K562 (cell line): Measurements from ENCODE around the gene KCTD17. TPM values are rescaled to one million over a fixed set of nuclear protein-coding genes. Genes with fewer than 3 reads are reported as not detected.
A peak's percentile ranks its signal among the peaks of the same experiment; 100 is the strongest.

Source experiments
- ATF1 ChIP-seq, 2 experiments: fragments of 450-650 bp in 1 of 2; IDR thresholded peaks; 2 replicates each; pipeline ENCODE4 v1.6.1; 2016; ENCODE audit warnings: missing compliant biosample characterization in 1 of 2, missing genetic modification characterization in 1 of 2
- CREM ChIP-seq: IDR thresholded peaks from 2 replicates; pipeline ENCODE4 v1.6.1; 2014; ENCODE audit warnings: antibody characterized with exemption, low read depth
- MTA1 ChIP-seq: fragments of 450-650 bp; IDR thresholded peaks from 2 replicates; pipeline ENCODE4 v1.6.1; 2017; ENCODE audit warnings: borderline replicate concordance
- MTA2 ChIP-seq: fragments of 450-650 bp; IDR thresholded peaks from 2 replicates; pipeline ENCODE4 v1.6.1; 2016; ENCODE audit warnings: low read depth
- POU5F1 ChIP-seq: fragments of 150-350 bp; IDR thresholded peaks from 2 replicates; pipeline ENCODE4 v1.6.1; 2014; ENCODE audit warnings: borderline replicate concordance, low read length, low read depth, mild to moderate bottlenecking; ENCODE audit not compliant: partially characterized antibody
- PTTG1 ChIP-seq: fragments of 450-650 bp; IDR thresholded peaks from 2 replicates; pipeline ENCODE4 v1.6.1; 2016; ENCODE audit warnings: low read depth, mild to moderate bottlenecking, missing genetic modification characterization, missing compliant biosample characterization
- SIN3B ChIP-seq: fragments of 450-650 bp; IDR thresholded peaks from 2 replicates; pipeline ENCODE4 v1.6.1; 2017; ENCODE audit warnings: low read depth, mild to moderate bottlenecking, moderate library complexity
- SOX6 ChIP-seq: fragments of 450-650 bp; IDR thresholded peaks from 2 replicates; pipeline ENCODE4 v1.6.1; 2014; ENCODE audit warnings: mild to moderate bottlenecking
- ZBTB8A ChIP-seq: fragments of 450-650 bp; IDR thresholded peaks from 2 replicates; pipeline ENCODE4 v1.6.1; 2018; ENCODE audit warnings: mild to moderate bottlenecking, moderate library complexity; ENCODE audit not compliant: partially characterized antibody
- ZNF354B ChIP-seq: fragments of 250-450 bp; sonication (Bioruptor Pico); IDR thresholded peaks from 2 replicates; pipeline ENCODE4 v1.4.0; 2020
- ZNF609 ChIP-seq: sonication (generic); formaldehyde crosslinking; IDR thresholded peaks from 2 replicates; pipeline ENCODE4 v1.8.1; 2023; ENCODE audit warnings: missing genetic modification reagents, mild to moderate bottlenecking, borderline replicate concordance
- polyA plus RNA-seq, 8 experiments: library from polyadenylated mRNA; depleted of rRNA in 4 of 8; stranded (reverse) in 5 of 8; unstranded in 3 of 8; fragments of >200 nt; fragmentation: Nextera tagmentation in 2 of 8; fragmentation: Illumina TruSeq in 1 of 8; extraction: Ambion mirVana in 2 of 8; extraction: Trizol in 1 of 8; gene quantifications; 2 replicates each; pipeline versions ENCODE4 v1.2.1 to v1.2.3, GENCODE V29; 2011 to 2014; ENCODE audit warnings: inconsistent platforms in 1 of 8, missing spikeins in 1 of 8
- total RNA-seq, 7 experiments: library from RNA; depleted of rRNA in 6 of 7; stranded (reverse); fragments of >200 nt in 6 of 7; fragmentation: Illumina TruSeq in 2 of 7; extraction: Trizol in 2 of 7; gene quantifications; 2 replicates each; pipeline versions ENCODE4 v1.2.1 to v1.2.3, GENCODE V29; 2011 to 2021; ENCODE audit warnings: low replicate concordance in 1 of 7
- TF ChIP-seq, protein P1 (sequence below), 2 experiments: fragments of 150-350 bp in 1 of 2; IDR thresholded peaks; 2 replicates each; pipeline ENCODE4 v1.6.1; 2012 to 2016; ENCODE audit warnings: low read depth in 2 of 2, low read length in 2 of 2, mild to moderate bottlenecking in 1 of 2, moderate library complexity in 1 of 2
- TF ChIP-seq, protein P2 (sequence below), 2 experiments: fragments of 450-650 bp in 1 of 2; IDR thresholded peaks; 2 replicates each; pipeline ENCODE4 v1.6.1; 2011 to 2017; ENCODE audit warnings: low read depth in 2 of 2, antibody characterized with exemption in 1 of 2, borderline replicate concordance in 1 of 2, low read length in 1 of 2, mild to moderate bottlenecking in 1 of 2, mixed read lengths in 1 of 2; ENCODE audit not compliant: control insufficient read depth in 1 of 2
- TF ChIP-seq, protein P3 (sequence below): fragments of 250-450 bp; sonication (Bioruptor Pico); IDR thresholded peaks from 2 replicates; pipeline ENCODE4 v1.4.0; 2020; ENCODE audit warnings: borderline replicate concordance

The KCTD17 gene
- total and polyA plus RNA-seq, 9 of the 15 experiments (the other 6 are each of a cell fraction or from before 2014, with no cell fraction given) = 0.22 to 0.90 (median 0.49) TPM; not detected in 2

- TF ChIP-seq, protein P1, sequence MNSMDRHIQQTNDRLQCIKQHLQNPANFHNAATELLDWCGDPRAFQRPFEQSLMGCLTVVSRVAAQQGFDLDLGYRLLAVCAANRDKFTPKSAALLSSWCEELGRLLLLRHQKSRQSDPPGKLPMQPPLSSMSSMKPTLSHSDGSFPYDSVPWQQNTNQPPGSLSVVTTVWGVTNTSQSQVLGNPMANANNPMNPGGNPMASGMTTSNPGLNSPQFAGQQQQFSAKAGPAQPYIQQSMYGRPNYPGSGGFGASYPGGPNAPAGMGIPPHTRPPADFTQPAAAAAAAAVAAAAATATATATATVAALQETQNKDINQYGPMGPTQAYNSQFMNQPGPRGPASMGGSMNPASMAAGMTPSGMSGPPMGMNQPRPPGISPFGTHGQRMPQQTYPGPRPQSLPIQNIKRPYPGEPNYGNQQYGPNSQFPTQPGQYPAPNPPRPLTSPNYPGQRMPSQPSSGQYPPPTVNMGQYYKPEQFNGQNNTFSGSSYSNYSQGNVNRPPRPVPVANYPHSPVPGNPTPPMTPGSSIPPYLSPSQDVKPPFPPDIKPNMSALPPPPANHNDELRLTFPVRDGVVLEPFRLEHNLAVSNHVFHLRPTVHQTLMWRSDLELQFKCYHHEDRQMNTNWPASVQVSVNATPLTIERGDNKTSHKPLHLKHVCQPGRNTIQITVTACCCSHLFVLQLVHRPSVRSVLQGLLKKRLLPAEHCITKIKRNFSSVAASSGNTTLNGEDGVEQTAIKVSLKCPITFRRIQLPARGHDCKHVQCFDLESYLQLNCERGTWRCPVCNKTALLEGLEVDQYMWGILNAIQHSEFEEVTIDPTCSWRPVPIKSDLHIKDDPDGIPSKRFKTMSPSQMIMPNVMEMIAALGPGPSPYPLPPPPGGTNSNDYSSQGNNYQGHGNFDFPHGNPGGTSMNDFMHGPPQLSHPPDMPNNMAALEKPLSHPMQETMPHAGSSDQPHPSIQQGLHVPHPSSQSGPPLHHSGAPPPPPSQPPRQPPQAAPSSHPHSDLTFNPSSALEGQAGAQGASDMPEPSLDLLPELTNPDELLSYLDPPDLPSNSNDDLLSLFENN (IDR thresholded peaks at IDR 0.05; ENCODE audit: low read depth in 2 of 2, low read length in 2 of 2) = no peak
- TF ChIP-seq, protein P2, sequence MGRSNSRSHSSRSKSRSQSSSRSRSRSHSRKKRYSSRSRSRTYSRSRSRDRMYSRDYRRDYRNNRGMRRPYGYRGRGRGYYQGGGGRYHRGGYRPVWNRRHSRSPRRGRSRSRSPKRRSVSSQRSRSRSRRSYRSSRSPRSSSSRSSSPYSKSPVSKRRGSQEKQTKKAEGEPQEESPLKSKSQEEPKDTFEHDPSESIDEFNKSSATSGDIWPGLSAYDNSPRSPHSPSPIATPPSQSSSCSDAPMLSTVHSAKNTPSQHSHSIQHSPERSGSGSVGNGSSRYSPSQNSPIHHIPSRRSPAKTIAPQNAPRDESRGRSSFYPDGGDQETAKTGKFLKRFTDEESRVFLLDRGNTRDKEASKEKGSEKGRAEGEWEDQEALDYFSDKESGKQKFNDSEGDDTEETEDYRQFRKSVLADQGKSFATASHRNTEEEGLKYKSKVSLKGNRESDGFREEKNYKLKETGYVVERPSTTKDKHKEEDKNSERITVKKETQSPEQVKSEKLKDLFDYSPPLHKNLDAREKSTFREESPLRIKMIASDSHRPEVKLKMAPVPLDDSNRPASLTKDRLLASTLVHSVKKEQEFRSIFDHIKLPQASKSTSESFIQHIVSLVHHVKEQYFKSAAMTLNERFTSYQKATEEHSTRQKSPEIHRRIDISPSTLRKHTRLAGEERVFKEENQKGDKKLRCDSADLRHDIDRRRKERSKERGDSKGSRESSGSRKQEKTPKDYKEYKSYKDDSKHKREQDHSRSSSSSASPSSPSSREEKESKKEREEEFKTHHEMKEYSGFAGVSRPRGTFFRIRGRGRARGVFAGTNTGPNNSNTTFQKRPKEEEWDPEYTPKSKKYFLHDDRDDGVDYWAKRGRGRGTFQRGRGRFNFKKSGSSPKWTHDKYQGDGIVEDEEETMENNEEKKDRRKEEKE (IDR thresholded peaks at IDR 0.05; ENCODE audit: borderline replicate concordance in 1 of 2, control insufficient read depth in 1 of 2, low read depth in 2 of 2, low read length in 1 of 2) = no peak
- TF ChIP-seq ZBTB8A (no peak), MTA1 (no peak), CREM (peak; percentile 85), ZNF354B (CRISPR knock-in tag) (no peak), ZNF609 (CRISPR knock-in tag) (no peak), PTTG1 (tag) (no peak), SOX6 (no peak), POU5F1 (no peak), SIN3B (no peak), ATF1 (CRISPR knock-in tag; IDR thresholded peaks at IDR 0.05) (no peak), ATF1 (tag; IDR thresholded peaks at IDR 0.05) (peak; percentile 85), MTA2 (no peak)
- TF ChIP-seq, protein P3, sequence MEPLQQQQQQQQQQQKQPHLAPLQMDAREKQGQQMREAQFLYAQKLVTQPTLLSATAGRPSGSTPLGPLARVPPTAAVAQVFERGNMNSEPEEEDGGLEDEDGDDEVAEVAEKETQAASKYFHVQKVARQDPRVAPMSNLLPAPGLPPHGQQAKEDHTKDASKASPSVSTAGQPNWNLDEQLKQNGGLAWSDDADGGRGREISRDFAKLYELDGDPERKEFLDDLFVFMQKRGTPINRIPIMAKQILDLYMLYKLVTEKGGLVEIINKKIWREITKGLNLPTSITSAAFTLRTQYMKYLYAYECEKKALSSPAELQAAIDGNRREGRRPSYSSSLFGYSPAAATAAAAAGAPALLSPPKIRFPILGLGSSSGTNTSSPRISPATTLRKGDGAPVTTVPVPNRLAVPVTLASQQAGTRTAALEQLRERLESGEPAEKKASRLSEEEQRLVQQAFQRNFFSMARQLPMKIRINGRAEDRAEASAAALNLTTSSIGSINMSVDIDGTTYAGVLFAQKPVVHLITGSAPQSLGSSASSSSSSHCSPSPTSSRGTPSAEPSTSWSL = no peak
Observed at GRCh38 chr22:37079668-37080171, 28.2 kb downstream of the KCTD17 start (continued).
